22Rv1 (cell line): ENCODE results near the gene IMMP2L.

Experiments
- H3K27ac ChIP-seq: fragments of 450-650 bp; 2 replicates; pipeline ENCODE4 v1.5.1; 2017
- ZFX ChIP-seq: fragments of 450-650 bp; IDR thresholded peaks from 2 replicates; pipeline ENCODE4 v1.6.1; 2017; ENCODE audit warnings: antibody characterized with exemption, borderline replicate concordance
- TF ChIP-seq, protein P1 (sequence below): fragments of 450-650 bp; IDR thresholded peaks from 2 replicates; pipeline ENCODE4 v1.5.1; 2017; ENCODE audit warnings: mild to moderate bottlenecking

Gene IMMP2L

DNA sequence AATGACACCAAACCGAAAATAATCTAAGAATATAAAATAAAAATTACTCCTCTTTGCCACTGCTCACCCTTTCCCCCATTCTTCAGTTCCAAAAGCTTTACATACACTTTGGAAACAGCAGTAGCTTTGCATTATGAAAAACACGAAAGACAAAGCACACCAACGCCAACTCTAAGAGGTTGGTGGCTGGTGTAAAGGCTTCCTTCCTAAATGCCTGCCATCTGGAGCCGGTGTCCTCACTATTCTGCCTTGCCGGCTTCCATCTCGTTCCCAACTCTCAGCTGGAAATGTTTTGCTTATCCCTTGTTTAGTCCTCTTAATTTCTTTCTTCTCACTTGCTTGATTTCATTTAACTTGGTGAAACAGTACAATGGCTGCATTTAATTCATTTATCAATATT lies 752.5 kb downstream of the IMMP2L start:
- H3K27ac ChIP-seq = no peak overlapping the region
- TF ChIP-seq, protein P1, sequence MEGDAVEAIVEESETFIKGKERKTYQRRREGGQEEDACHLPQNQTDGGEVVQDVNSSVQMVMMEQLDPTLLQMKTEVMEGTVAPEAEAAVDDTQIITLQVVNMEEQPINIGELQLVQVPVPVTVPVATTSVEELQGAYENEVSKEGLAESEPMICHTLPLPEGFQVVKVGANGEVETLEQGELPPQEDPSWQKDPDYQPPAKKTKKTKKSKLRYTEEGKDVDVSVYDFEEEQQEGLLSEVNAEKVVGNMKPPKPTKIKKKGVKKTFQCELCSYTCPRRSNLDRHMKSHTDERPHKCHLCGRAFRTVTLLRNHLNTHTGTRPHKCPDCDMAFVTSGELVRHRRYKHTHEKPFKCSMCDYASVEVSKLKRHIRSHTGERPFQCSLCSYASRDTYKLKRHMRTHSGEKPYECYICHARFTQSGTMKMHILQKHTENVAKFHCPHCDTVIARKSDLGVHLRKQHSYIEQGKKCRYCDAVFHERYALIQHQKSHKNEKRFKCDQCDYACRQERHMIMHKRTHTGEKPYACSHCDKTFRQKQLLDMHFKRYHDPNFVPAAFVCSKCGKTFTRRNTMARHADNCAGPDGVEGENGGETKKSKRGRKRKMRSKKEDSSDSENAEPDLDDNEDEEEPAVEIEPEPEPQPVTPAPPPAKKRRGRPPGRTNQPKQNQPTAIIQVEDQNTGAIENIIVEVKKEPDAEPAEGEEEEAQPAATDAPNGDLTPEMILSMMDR = no peak
- TF ChIP-seq ZFX = no peak

GRCh38 chr7:110808361-110808760 lies 753.9 kb downstream of the IMMP2L start:
- TF ChIP-seq ZFX = no peak
- TF ChIP-seq, protein P1 = no peak
- no peak overlapping the region for H3K27ac ChIP-seq

DNA sequence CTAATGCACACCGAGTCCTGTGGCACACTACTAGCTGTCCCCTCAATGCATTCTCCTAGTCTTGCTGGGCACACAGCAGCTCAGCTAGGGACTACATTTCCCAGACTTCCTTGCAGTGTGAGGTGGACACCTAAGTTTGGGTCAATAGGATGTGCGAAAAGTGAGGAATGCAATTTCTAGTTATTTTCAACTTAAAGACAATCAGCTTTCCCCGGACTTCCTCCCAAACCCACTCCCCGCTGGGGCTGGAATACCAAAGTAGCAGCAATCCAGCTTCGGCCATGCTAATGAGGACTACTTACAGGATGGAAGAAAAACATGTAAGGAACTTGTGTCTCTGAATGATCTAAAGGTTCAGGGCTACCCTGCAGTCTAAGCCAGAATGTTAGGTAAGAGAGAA lies 757.8 kb downstream of the IMMP2L start:
- H3K27ac ChIP-seq = no peak overlapping the region
- TF ChIP-seq ZFX = no peak
- TF ChIP-seq, protein P1 = no peak

GRCh38 chr7:110803602-110804143 lies 758.6 kb downstream of the IMMP2L start:
- no peak for TF ChIP-seq ZFX
- TF ChIP-seq, protein P1 = no peak

DNA sequence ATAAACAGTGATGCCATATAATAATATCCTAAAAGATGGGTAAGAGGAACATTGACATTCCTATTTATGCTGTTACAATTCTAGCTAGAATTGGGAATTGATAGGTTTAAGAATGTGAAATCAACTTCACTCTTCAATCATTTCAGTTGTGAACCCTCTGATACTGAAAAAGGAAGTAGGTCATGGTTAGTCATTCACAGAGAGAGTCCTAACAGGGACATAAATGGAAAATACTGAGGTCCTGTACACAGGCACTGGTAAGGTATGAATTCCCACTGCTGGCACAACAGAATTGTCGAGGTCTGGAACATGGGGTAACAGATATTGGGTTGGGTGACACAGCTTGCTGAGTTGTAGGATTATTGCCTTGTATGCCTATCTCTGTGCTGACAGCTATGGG lies 760.8 kb downstream of the IMMP2L start:
- TF ChIP-seq, protein P1 = no peak
- TF ChIP-seq ZFX = no peak
- no peak overlapping the region for H3K27ac ChIP-seq

More at GRCh38 chr7:110803602-110804143, 758.6 kb downstream of the IMMP2L start:
- H3K27ac ChIP-seq = no peak overlapping the region

DNA sequence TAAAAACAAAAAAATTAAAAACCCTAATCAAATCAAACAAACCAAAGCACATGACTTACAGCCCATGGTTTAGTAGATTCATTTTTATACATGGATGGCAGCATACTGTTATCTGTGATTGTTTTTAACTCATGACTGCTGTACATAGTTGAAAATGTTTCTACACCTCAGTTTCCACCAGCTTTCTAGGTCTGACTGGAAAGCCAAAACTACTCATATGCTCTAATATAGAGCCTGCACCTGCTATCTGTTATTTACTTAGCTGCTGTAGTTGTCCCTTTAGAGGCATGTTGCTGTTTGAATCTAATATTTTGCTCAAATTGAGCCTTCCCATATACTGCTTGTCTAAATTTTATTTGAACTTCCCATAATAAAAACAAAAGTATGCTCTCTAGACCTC lies 761.3 kb downstream of the IMMP2L start:
- TF ChIP-seq, protein P1 = no peak
- TF ChIP-seq ZFX = no peak
- no peak overlapping the region for H3K27ac ChIP-seq

- H3K27ac ChIP-seq = no peak overlapping the region
- TF ChIP-seq, protein P1 = no peak
- TF ChIP-seq ZFX = no peak
Measured at GRCh38 chr7:110797656-110798055, 764.6 kb downstream of the IMMP2L start.
